ENCODE data around the gene TRIP4. TPM values are rescaled to one million over a fixed set of nuclear protein-coding genes. Genes with fewer than 3 reads are reported as not detected.
"Not testable (repeated sequence)": the region's sequence is repeated elsewhere in the genome, so short reads cannot be mapped to it uniquely, and the experiment has no call there.

The TRIP4 gene
- total RNA-seq, 1 donor from 2014 or later, result 46.1 TPM

DNA sequence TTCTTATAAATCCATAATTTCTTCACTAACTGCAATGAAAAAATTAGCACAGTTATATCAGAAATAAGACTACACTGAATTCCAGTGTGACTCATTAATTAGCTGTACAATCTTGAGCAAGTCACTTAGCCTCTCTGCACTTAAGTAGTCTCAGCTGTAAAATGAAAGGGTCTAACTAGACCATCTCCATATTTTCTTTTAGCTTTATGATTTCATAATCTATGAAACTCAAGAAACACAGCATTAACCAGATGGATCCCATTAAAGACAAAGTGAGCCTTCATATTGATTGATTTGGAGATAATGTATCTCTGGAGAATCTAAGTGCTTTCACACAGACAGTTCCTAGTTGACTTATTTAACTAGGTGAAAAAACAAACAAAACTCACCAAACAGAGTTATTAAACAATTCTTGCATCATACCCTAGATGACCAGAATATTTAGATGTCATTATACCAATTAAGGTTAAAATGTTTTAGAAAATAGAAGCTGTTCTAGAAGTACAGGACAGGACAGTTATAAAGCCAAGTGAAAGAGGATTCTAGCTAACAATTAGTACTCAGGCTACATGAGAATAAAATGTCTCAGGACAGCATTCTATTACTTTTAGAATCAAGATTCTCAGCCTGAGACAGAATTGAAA is 42.9 kb upstream of the TRIP4 start:
- no peaks in the 10 kb centered on the region for H3K9me3 Mint-ChIP-seq (ENCODE audit: unreplicated experiment)
- DNase-seq (ENCODE audit: low spot score), result no peak
- peaks cover 2% of the 10 kb centered on the region for H3K27me3 Mint-ChIP-seq (ENCODE audit: unreplicated experiment)
- TF ChIP-seq, protein P1, sequence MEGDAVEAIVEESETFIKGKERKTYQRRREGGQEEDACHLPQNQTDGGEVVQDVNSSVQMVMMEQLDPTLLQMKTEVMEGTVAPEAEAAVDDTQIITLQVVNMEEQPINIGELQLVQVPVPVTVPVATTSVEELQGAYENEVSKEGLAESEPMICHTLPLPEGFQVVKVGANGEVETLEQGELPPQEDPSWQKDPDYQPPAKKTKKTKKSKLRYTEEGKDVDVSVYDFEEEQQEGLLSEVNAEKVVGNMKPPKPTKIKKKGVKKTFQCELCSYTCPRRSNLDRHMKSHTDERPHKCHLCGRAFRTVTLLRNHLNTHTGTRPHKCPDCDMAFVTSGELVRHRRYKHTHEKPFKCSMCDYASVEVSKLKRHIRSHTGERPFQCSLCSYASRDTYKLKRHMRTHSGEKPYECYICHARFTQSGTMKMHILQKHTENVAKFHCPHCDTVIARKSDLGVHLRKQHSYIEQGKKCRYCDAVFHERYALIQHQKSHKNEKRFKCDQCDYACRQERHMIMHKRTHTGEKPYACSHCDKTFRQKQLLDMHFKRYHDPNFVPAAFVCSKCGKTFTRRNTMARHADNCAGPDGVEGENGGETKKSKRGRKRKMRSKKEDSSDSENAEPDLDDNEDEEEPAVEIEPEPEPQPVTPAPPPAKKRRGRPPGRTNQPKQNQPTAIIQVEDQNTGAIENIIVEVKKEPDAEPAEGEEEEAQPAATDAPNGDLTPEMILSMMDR (IDR thresholded peaks at IDR 0.05; ENCODE audit: unreplicated experiment), result no peak
- peaks cover 15% of the 10 kb centered on the region for H3K36me3 Mint-ChIP-seq (ENCODE audit: low read depth, unreplicated experiment)
- H3K27ac Mint-ChIP-seq (ENCODE audit: unreplicated experiment), result no peak overlapping the region
- no peaks in the 10 kb centered on the region for H3K4me1 Mint-ChIP-seq (ENCODE audit: unreplicated experiment)
- H3K4me3 Mint-ChIP-seq (ENCODE audit: unreplicated experiment), result no peak overlapping the region

DNA sequence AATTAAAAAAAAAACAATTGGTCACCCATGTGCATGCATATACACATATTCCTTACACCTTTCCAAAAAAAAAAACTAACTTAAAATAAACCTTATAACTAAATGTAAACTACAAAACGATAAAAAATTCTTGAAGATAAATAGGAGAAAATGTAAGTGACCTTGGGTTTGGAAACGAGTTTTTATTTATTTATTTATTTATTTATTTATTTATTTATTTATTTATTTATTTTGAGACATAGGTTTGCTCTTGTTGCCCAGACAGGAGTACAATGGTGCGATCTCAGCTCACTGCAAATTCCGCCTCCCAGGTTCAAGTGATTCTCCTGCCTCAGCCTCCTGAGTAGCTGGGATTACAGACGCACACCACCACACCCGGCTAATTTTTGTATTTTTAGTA is 41.4 kb upstream of the TRIP4 start:
- not testable (repeated sequence) for DNase-seq (ENCODE audit: low spot score); H3K4me3 Mint-ChIP-seq (ENCODE audit: unreplicated experiment); H3K27ac Mint-ChIP-seq (ENCODE audit: unreplicated experiment); H3K4me1 Mint-ChIP-seq (ENCODE audit: unreplicated experiment); H3K9me3 Mint-ChIP-seq (ENCODE audit: unreplicated experiment); H3K27me3 Mint-ChIP-seq (ENCODE audit: unreplicated experiment)
- peaks cover 15% of the 10 kb centered on the region for H3K36me3 Mint-ChIP-seq (ENCODE audit: low read depth, unreplicated experiment)

DNA sequence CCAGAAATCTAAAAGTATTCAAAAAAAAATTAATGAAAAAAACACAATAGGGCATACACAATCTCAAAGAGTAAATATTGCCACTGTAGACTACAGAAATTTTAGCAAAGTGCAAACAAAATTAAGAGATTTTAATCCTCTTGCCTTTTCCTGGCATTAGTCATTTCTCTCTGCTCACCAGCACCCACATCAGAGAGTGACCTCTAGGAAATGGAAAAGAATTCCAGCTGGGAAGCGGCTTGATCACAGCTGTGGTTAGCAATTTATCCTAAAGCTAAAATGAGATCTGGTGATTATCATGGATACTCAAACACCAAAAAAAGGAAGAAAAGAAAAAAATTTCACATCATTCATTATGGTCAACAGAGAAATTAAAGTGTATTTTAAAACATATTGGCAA is 39.2 kb upstream of the TRIP4 start:
- DNase-seq (ENCODE audit: low spot score), result no peak
- Mint-ChIP-seq H3K27ac (ENCODE audit: unreplicated experiment) (no peak overlapping the region), H3K27me3 (ENCODE audit: unreplicated experiment) (peaks cover 2% of the 10 kb centered on the region), H3K4me3 (ENCODE audit: unreplicated experiment) (no peak overlapping the region), H3K4me1 (ENCODE audit: unreplicated experiment) (no peaks in the 10 kb centered on the region), H3K9me3 (ENCODE audit: unreplicated experiment) (no peaks in the 10 kb centered on the region), H3K36me3 (ENCODE audit: low read depth, unreplicated experiment) (peaks cover 3% of the 10 kb centered on the region)
- TF ChIP-seq, protein P1 (IDR thresholded peaks at IDR 0.05; ENCODE audit: unreplicated experiment), result no peak

DNA sequence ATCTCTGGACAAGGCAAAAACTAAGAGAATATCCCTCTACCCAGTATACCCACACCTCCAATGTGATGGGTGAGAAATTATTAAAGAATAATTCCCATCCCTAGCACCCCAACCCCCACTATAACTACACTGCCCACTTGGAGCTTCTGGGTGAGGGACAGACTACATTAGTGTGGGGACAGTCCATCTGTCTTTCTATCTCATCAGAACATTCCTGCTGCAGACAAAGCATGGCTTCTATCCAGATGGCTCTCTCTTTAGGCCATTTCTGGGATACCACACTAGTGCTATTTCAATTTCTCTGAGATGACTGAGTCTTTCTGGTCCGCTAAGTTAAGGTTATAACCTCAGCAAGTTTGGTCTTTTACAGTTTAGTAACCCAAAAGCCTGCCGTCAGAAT is 38.3 kb upstream of the TRIP4 start:
- Mint-ChIP-seq H3K36me3 (ENCODE audit: low read depth, unreplicated experiment) (peaks cover 3% of the 10 kb centered on the region), H3K9me3 (ENCODE audit: unreplicated experiment) (no peaks in the 10 kb centered on the region), H3K4me3 (ENCODE audit: unreplicated experiment) (no peak overlapping the region), H3K27me3 (ENCODE audit: unreplicated experiment) (peaks cover 2% of the 10 kb centered on the region), H3K27ac (ENCODE audit: unreplicated experiment) (no peak overlapping the region), H3K4me1 (ENCODE audit: unreplicated experiment) (no peaks in the 10 kb centered on the region)
- TF ChIP-seq, protein P1 (IDR thresholded peaks at IDR 0.05; ENCODE audit: unreplicated experiment), result no peak
- DNase-seq (ENCODE audit: low spot score), result no peak

DNA sequence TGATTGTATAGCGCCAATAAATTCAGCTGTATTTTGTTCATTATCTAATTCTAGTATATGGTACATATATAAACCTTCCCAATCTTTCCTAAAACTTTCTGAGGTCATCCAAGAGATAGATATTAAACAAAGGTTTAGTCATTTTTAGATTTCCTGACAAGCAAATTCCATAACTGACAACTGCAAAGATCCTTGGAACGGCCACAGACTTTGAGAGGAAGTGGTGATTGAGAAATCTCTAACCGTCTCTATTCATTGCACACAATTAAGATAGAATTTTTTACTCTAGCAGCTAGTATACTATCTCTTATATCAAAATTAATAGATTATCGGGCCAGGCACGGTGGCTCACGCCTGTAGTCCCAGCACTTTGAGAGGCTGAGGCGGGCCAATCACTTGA is 36.4 kb upstream of the TRIP4 start:
- TF ChIP-seq, protein P1 (IDR thresholded peaks at IDR 0.05; ENCODE audit: unreplicated experiment), result no peak
- DNase-seq (ENCODE audit: low spot score), result no peak
- H3K36me3 Mint-ChIP-seq (ENCODE audit: low read depth, unreplicated experiment), result peaks cover 3% of the 10 kb centered on the region
- H3K9me3 Mint-ChIP-seq (ENCODE audit: unreplicated experiment), result no peaks in the 10 kb centered on the region
- H3K4me1 Mint-ChIP-seq (ENCODE audit: unreplicated experiment), result peaks cover 8% of the 10 kb centered on the region
- H3K27me3 Mint-ChIP-seq (ENCODE audit: unreplicated experiment), result peaks cover 2% of the 10 kb centered on the region
- H3K27ac Mint-ChIP-seq (ENCODE audit: unreplicated experiment), result no peak overlapping the region
- no peak overlapping the region for H3K4me3 Mint-ChIP-seq (ENCODE audit: unreplicated experiment)
